GM20000 (cell line): ENCODE measurements around the gene C14orf180.

Source experiments
- DNase-seq: peaks from one replicate; pipeline ENCODE4 v3.0.0; 2012; ENCODE audit warnings: low spot score
- TF ChIP-seq, protein P1 (sequence below): IDR thresholded peaks from 2 replicates; pipeline ENCODE4 v1.5.1; 2012; ENCODE audit warnings: mild to moderate bottlenecking, control low read depth; ENCODE audit errors: extremely low read depth, missing control alignments

C14orf180 gene

DNA sequence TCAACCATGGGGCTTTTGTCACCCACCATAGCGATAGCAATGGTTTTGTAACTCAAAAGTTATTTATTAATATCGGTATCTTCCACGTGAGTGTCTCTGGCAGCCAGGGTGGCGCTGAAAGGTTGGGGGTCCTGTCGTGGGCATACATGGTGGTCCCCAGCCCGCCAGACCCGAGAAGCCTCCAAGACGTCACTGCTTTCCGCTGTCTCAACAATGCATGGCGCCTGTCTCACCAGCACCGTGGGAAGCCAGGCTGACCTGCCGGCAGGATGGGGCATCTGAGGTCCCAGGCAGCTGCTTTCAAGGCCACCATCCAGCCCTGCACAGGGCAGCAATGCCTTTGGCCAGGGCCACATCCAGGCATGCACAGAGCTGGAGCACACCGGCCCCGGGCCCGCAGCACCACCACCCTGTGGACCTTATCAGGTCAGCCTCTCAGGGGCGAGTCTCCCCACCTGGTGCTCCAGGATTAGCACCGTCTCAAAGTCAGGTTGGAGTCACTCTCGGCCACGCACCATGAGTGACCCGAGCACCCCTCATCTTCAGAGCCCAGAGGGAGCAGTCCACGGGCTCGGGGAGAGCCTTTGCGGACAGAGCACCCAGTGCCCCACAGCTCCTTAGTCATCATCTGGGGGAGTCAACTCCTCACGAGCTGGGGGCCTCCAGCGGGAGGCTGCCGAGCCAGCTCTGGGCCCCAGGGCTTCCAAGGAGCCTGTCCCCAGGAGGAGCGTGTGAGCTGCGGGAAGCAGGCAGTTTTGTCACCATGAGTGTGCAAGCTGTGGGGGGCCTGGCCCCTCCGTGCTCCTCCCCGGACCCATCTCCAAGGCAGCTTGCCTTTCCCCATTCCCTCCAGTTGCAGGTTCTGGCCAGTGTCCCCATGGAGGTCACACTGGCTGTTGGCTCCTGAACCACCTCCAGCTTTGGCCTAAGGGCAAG, 14.6 kb upstream of the C14orf180 start:
- DNase-seq, result no peak
- TF ChIP-seq, protein P1, sequence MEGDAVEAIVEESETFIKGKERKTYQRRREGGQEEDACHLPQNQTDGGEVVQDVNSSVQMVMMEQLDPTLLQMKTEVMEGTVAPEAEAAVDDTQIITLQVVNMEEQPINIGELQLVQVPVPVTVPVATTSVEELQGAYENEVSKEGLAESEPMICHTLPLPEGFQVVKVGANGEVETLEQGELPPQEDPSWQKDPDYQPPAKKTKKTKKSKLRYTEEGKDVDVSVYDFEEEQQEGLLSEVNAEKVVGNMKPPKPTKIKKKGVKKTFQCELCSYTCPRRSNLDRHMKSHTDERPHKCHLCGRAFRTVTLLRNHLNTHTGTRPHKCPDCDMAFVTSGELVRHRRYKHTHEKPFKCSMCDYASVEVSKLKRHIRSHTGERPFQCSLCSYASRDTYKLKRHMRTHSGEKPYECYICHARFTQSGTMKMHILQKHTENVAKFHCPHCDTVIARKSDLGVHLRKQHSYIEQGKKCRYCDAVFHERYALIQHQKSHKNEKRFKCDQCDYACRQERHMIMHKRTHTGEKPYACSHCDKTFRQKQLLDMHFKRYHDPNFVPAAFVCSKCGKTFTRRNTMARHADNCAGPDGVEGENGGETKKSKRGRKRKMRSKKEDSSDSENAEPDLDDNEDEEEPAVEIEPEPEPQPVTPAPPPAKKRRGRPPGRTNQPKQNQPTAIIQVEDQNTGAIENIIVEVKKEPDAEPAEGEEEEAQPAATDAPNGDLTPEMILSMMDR, result no peak

DNA sequence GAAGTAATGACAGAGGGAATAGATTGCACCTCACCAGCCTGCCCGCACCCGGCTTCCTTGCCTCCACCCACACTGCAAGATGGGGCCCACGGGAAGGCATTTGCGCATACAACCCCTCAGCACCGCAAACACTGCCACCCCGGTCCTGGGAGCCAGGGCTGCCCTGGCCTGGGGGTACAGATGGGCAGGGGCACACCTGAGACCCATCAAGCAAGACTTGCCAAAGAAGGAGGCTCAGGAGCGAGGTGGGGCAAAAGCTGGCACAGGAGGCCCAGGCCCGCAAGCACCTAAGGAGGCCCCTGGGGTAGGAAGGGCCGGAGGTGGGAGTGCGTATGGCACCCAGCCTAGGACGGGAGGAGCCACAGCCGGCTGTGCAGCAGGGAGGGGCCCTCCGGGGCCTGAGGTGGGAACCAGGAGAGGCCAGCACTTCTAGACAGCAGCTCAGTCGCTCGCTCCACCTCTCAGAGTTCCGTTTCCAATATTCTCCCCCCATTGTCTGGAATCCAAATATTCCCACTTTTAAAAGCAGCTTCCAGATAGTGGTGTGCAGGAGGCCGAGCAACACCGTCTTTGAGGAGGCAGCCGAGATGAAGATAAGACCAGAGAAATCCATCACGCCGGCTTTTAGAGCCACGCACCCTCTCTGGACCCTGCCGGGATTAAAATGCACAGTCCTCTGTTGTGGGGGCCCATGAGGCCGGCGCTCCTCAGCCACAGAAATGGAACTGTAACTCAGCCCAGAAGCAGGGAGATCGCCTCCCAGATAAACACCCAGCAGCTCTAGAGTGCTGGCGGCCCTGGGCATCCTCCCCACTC, 12.2 kb upstream of the C14orf180 start:
- TF ChIP-seq, protein P1, result no peak
- no peak for DNase-seq

- DNase-seq, result no peak
- TF ChIP-seq, protein P1, result no peak
These were observed 11.7 kb upstream of the C14orf180 start for GRCh38 chr14:104567957-104568225.

DNA sequence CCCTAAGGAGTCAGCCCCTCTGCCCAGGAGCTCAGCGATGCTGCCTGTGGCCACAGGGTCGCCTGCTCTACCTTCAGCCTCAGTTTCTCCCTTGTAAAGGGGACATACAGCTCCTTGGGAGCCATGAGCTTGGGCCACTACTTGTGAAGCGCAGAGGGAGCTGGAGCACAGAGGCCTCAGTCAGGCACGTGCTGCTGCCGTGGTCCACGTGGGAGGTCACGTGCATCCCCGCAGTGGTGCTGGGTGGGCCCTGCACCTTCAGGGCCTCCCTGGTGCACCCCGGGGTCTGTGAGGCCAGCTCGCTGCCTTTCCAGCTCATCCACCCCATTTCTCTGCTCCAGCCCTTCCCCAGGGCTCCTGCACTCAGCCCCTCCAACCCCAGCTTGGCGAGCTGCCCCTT, 10.9 kb upstream of the C14orf180 start:
- TF ChIP-seq, protein P1, result no peak
- no peak for DNase-seq

DNA sequence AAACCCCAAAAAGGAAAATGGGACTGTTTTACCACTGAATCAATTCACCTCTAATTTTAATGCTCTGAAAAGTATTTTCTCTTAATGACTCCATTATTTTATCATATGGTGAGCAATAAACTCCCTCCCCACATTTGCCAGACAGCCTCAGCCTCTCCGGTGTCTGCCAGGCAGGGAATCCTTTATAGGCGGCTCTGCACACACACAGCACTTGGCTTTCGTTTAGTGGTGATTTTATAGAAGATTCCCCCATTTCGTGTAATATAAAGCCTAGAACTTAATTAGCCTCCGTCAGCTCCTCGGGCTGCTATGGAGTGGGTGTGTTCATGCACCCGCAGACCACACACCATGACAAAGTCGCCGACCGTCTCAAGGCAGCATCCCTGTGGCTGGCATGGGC, 10.1 kb upstream of the C14orf180 start:
- TF ChIP-seq, protein P1, result no peak
- no peak for DNase-seq

DNA sequence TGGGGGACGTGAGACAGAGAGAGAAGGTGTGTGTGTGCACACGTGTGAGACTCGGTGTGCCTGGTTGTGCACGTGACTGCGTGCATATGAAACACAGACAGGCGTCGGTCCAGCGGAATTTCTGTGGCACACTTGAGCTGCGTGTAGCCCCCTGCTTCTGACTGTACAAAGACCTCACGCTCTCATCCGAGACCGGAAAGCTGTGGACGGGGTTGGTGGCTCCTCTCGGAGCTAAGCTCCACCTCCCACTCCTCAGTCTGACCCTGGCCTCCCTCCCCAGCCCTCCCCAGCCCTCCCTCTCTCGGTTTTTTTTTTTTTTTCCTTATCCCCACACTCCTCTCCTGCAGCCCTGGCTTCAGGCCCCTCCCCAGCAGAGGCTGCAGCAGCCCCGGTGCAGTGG, 8.3 kb upstream of the C14orf180 start:
- DNase-seq, result no peak
- TF ChIP-seq, protein P1, result no peak

DNA sequence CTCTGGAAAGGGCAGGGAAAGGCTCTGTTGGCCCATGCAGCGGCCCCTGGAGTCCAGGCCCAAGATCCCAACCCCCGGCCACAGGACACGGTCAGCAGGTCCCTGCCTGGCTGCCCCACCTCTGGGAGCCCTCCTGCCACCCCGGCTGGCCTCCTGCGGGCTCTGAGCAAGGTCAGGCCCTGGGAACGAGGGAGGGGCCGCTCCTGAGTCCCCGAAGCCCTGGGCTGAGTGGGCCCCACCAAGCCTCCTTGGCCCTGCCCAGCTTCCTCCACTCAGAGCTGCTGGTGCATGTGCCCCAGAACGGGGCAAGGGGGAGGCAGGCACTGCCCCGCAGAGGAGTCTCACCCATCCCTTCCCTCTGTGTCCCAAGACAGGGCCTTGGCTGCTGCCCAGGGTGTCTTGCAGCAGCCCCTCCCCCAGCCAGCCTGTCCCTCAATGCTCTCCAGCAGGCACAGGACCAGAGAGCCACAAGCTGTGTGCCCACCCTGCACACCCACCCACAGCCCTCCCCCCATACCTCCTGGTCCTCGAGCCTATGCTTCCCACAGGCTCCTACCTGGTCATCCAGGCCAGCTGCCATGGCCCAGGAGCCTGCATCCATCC, 7.4 kb upstream of the C14orf180 start:
- TF ChIP-seq, protein P1, result no peak
- DNase-seq, result no peak
